ENCODE measurements around the gene FSCN2.

Gene FSCN2, protein sequence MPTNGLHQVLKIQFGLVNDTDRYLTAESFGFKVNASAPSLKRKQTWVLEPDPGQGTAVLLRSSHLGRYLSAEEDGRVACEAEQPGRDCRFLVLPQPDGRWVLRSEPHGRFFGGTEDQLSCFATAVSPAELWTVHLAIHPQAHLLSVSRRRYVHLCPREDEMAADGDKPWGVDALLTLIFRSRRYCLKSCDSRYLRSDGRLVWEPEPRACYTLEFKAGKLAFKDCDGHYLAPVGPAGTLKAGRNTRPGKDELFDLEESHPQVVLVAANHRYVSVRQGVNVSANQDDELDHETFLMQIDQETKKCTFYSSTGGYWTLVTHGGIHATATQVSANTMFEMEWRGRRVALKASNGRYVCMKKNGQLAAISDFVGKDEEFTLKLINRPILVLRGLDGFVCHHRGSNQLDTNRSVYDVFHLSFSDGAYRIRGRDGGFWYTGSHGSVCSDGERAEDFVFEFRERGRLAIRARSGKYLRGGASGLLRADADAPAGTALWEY

DNA sequence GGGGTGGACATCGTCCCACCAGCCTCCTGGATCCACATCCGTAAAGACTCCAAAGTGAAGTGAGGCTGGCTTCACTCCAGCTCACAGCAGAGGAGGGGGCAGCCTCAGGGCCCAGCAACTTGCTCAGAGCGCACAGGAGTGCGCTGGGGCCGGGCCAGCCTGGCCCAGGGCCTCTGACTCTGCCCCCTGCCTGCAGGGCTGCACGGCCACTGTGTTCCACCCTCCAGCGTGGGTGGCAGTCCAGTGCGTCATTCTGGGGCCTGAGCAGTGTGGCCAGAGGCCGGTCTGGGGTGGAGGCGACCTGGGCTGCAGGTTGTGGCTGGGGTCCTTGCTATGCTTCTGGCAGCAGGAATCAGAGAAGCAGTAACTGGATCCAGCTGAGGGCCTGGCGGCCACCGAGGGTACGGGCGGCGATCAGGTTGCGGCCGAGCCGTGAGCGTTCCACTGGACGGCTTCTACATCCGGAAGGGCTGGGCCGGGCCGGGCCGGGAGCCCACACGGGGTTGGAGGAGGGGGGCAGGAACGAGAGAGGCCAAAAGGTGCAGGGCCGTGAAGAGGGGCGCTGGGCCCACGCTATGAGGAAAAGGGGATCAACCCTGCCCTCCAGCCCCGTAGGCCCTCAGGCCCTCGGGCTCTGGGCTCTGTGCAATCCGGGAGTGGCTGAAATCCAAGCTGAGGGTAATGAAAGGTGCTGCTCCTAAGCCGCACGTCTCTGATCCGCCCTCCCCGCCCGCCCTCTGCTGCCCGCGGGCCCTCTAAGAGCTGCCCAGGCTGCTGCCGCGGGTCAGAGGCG lies at the start of gene FSCN2:
FSCN2 (plus strand) TSS at position 787 of the 793 bp plus-strand sequence. CDS start 155 bp downstream, outside the sequence.
- H3K4me3 ChIP-seq (ENCODE audit: low read length), result no peak within 1 kb of the TSS
- no peak for TF ChIP-seq ZNF274 (IDR thresholded peaks at IDR 0.05; ENCODE audit: low read depth, low read length)

DNA sequence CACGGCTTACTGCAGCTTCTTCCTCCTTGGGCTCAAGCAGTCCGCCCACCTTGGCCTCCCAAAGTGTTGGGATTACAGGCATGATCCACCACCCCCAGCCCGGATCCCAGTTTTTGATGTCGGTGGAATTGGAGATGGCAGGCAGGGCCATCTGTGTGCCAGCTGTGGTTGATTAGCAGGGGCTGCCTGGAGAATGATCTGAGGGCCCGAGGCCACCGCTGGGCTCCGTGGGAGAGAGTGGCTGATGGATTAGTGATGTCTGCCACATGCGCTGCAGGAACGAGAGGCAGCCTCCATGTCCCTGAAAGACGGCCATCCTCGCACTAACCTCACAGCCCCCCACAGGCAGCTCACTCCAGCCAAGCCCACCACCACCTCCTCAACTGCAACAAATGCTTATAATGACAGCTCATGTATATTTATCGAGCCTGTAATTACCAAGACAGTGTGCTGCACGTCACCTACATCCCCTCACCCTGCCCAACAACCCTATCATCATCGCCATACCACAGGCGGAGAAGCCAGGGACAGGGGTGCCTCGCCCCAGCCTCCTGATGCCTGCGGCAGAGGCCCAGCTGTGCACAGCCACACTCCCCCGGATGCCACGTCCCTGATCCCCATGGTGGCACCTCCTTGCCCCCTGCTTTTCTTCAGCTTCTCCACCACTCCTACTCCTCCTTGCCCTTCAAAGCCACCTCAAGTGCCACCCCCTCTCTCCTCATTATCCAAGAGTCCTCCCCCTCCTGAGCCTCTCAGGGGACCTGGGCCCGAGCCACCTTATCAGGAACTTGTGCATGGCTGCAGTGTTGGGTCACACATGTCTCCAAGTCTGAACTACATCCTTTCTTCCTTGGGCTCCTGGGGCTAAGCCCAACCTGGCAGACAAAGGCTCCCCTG lies 48.8 kb upstream of the FSCN2 start:
- no peak for TF ChIP-seq ZNF274 (IDR thresholded peaks at IDR 0.05; ENCODE audit: low read depth, low read length)
- no peak overlapping the region for H3K4me3 ChIP-seq (ENCODE audit: low read length)

DNA sequence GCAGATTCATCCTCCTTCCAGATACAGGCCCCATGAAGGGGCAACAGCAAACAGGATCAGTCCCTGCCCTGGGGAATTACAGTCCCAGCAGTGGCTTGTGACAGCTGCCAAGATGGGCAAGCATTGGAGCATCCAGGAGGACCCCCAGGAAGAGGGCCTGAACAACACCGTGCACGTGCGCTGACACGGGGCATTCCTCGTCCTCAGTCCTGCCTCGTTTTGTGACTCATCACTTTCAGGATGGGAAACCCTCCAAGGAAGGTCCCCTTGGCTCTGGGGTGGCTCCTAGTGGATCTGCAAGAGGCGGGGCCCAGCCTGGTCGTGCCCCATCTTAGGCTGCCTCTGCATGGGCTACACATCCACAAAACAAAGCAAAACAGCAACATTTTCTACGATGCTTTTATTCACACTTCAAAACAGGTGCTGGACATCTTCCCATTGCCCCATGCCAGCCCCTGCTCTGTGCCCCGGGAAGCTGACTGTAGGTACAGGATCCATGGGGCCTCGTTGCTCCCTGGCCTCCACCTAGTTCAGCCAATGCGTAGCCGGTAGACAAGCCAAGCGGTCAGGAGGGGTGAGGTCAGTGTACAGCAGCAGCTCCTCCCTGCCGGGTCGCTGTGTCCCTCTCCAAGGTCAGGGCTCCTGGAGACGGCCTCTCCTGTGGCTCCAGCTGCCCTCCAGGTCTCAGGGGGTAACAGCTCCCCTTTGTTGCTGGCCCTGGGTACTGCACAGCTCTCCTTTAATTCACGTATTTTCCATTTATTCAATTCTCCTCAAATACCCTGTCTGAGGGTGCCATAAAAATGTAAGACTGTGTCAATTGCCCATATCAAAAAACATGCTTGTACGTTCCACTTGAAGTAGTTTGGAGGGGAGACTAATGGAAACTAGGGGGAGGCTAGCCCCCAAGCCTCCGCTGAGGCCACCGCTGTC lies 47.8 kb upstream of the FSCN2 start:
- no peak overlapping the region for H3K4me3 ChIP-seq (ENCODE audit: low read length)
- no peak for TF ChIP-seq ZNF274 (IDR thresholded peaks at IDR 0.05; ENCODE audit: low read depth, low read length)

DNA sequence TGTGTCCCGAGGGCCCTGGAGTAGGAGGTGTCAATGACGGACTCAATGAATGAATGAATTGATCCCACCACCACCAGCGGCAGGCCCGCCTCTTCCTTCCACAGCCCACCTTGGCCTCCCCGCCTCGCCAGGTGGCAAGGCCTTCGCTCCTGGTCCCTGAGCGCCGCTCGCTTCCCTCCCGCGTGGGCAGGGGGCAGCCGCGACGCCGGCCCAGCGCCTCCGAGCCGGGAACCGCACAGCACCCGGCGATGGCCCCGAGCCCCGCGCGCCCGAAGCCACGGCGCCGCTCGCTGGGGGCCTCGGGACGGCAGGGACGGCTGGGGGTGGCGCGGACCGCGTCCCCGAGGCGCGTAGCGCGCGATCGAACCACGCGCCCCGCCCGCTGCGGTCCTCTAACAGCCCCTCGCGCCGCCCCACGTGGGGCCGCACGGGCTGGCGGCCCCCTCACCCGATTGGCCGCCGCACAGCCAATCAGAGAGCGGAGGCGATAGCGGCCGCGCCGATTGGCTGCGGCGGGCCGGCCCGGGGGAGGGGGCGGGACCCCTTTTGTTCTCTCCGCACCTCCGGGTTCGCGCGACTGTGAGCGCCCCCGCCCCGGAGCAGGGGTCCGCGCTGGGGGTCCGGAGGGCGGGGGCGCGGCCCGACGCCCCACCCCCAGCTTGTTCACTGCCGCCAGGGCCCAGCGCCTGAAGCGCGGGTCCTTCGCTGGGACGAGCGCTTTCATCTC lies 46.9 kb upstream of the FSCN2 start:
- peak overlapping the region; percentile 10; the same call in 1 of the 2 replicates for H3K4me3 ChIP-seq (ENCODE audit: low read length)
- no peak for TF ChIP-seq ZNF274 (IDR thresholded peaks at IDR 0.05; ENCODE audit: low read depth, low read length)

DNA sequence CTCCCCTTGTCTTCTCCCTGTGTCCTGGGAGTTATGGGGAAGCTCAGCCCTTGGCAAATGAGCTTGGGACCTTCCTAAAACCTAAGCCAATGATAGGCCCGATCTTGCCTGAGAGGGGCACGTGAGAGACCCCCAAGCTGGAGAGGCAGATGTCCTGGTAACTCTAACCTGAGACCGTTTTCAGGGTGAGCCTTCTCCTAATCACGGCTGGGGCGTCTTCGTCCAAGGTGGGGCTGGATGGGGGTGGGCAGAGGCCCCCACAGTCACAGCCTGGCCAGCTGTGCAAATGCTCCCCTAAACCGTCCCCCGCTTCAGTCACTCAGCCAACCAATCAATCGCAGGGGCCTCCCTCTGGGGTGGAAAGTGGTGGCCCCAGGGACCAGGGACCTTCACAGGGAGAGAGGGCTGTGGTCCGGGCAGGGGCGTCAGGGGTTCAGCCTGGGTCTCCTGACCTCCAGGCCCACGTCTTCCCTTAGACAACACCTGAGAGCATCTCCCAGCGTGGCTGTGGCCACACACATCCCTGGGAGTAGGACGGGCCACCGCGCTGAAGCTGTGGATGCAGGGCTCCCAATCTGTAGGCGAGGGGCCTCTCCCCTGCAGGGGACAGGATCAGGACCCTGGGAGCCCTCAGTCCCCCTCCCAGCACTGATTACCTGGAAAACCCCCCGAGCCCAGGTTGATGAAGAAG lies 46.2 kb upstream of the FSCN2 start:
- peak overlapping the region; percentile 10; the same call in 1 of the 2 replicates for H3K4me3 ChIP-seq (ENCODE audit: low read length)
- TF ChIP-seq ZNF274 (IDR thresholded peaks at IDR 0.05; ENCODE audit: low read depth, low read length), result no peak

DNA sequence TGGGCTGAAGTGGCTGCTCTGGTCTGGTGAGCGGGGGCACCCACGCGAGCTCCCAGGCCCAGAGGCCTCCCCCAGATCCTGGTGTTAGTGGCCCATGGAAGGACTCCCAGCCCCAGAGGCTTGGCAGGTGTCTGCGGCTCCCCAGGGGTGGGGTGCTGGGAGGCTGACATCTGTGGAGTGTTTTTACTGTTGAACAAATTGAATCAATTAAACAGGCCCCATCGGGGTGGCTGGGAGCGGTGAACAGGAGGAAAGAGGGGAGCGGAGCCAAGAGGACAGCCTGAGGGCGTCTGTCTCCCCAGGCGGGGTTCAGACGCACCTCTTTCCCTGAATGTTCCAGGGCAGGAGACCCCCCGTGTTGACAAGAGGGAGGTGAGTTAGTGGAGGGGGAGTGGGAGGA lies 45.5 kb upstream of the FSCN2 start:
- no peak overlapping the region for H3K4me3 ChIP-seq (ENCODE audit: low read length)
- TF ChIP-seq ZNF274 (IDR thresholded peaks at IDR 0.05; ENCODE audit: low read depth, low read length), result no peak

DNA sequence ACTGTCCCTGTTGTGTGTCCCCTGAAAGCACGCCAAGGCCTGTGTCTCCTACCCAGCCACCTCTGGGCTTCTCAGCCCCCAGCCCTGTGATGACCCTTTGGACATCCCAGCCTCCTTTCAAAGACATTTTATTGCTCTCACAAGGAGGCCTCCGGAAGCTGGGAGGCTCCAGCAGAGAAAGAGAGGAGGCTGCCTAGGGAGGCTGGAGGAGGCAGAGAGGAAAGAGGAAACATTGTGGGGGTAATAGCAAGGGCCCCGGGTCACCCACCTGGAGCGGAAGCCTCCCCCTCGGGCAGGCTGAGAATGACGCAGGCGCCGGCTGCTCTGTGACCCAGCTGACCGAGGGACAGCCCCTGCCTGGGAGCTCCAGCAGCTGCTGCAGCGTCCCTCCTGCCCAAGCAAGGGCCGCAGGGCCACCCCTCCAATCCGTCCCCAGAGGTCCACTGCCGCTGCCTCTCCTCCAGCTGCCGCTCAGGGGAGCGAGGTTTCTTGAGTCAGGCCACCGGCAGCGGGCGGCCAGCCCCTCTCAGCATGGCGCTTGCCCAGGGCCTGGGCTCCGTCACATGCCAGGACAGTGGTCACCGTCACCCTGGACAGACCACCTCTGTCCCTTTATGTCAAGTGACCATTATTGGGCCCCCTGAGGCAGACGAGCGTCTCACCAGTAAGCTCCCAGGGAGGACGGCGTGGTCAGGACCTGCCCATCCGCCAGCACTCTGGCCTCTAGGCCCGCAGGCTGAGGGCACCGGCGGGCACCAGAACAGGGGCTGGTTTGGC lies 44.9 kb upstream of the FSCN2 start:
- H3K4me3 ChIP-seq (ENCODE audit: low read length), result no peak overlapping the region; the same call in 1 of the 2 replicates
- TF ChIP-seq ZNF274 (IDR thresholded peaks at IDR 0.05; ENCODE audit: low read depth, low read length), result no peak

DNA sequence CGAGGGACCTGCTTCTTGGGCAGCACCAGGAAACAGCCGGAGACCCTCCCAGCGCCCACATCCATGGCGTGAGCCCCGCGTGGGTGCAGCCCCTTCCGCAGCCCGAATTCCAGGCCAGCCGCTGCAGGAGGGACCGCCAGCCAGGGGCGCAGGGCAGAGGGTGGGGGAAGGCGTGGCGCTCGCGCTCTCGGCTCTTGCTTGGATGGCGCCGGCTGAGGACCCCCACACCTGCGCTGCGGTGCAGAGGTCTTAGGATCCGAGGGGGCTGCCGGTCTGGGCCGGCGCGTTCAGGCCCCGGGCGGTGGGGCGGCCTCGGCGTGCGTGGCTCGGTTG lies 44.3 kb upstream of the FSCN2 start:
- TF ChIP-seq ZNF274 (IDR thresholded peaks at IDR 0.05; ENCODE audit: low read depth, low read length), result no peak
- H3K4me3 ChIP-seq (ENCODE audit: low read length), result no peak overlapping the region; the same call in 1 of the 2 replicates

DNA sequence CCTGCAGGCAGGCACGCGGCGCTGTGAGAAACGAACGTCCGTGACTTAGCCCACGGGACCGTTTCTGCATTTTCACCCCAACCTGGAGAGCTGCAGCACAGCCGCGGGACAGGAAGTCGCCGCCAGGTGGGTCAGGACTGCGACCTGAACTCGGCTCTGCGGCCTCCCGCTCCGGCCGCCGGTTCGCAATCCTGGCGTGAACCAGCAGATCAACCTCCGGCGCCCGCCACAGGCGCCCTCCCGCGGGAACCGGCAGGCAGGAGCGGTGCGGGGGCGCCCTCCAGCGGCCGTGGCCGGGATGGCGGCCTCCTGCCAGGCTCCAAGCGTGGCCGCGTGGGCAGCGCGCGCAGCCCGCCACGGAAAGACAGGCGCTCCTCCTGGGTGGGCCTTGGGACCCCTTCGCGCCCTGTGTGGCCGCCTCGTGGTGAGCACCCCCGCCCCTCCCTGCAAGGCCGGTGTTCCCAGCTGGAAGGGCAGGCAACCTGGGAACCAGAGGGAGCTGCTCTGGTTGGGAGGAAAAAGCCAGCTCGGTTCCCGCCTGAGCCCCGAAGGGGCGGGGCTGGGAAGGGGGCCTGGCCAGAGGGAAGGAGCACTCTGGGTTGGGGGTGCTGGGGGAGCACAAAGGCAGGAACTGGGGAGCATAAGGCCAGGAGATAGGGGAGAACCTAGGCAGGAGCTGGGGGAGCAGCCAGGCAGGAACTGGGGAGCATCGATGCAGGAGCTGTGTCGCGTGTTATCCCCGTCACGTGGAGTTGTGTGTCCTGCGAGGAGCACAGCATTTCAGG lies 43.8 kb upstream of the FSCN2 start:
- H3K4me3 ChIP-seq (ENCODE audit: low read length), result no peak overlapping the region; the same call in 1 of the 2 replicates
- TF ChIP-seq ZNF274 (IDR thresholded peaks at IDR 0.05; ENCODE audit: low read depth, low read length), result no peak

DNA sequence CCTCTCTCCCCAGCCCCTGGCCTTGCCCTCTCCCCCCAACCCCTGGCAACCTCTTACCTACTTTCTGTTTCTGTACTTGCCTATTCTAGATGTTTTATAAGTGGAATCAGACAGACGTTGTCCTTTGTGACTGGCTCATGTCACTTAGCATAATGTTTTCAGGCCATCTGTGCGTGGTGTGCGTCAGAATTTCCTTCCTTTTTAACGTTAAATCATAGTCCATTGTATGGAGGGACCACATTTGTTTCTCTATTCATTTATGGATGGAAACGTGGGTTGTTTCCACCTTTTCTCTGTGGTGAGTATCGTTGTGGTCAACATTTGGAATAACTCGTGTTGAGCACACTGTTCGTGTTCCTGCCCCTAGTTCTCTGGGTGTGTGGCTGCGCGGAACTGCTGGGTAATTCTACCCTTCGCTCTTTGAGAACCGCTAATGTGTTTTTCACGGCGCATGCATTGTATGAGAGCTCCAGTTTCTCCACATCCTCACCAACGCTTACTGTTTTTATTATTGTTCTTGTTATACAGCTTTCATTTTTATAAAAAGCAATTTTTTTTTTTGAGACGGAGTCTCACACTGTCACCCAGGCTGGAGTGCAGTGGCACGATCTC lies 41.9 kb upstream of the FSCN2 start:
- no peak for TF ChIP-seq ZNF274 (IDR thresholded peaks at IDR 0.05; ENCODE audit: low read depth, low read length)
- H3K4me3 ChIP-seq (ENCODE audit: low read length), result no peak overlapping the region

Measured in GM08714 (cell line).